H1 (cell line): Measurements from ENCODE around the gene SRGAP3. TPM values are rescaled to one million over a fixed set of nuclear protein-coding genes. Genes with fewer than 3 reads are reported as not detected.

Source experiments
- CBX5 ChIP-seq: fragments of 300-800, 300-1000 bp; sonication (generic); IDR thresholded peaks from 2 replicates; pipeline ENCODE4 v1.7.1; 2016; ENCODE audit warnings: antibody characterized with exemption, low read length, low read depth
- EZH2 ChIP-seq: fragments of 200-600 bp; sonication (generic); IDR thresholded peaks from 2 replicates; pipeline ENCODE4 v1.7.1; 2012; ENCODE audit warnings: low read depth, mild to moderate bottlenecking, moderate library complexity, low read length, inconsistent platforms; ENCODE audit not compliant: severe bottlenecking
- HDAC6 ChIP-seq: IDR thresholded peaks from one replicate; pipeline ENCODE4 v1.7.1; 2012; ENCODE audit warnings: low read depth, mild to moderate bottlenecking, inconsistent platforms, low read length, moderate library complexity
- MAFK ChIP-seq: IDR thresholded peaks from 2 replicates; pipeline ENCODE4 v1.6.1; 2012; ENCODE audit warnings: low read depth, mild to moderate bottlenecking, improper control_type of control experiment, low read length
- SAP30 ChIP-seq: fragments of 300-600 bp; sonication (generic); IDR thresholded peaks from 2 replicates; pipeline ENCODE4 v1.7.1; 2012; ENCODE audit warnings: low read length, moderate library complexity, mild to moderate bottlenecking, inconsistent platforms; ENCODE audit not compliant: insufficient read depth, insufficient replicate concordance
- SP2 ChIP-seq: IDR thresholded peaks from 2 replicates; pipeline ENCODE4 v1.6.1; 2012; ENCODE audit warnings: mild to moderate bottlenecking, low read length, inconsistent platforms
- TBP ChIP-seq: IDR thresholded peaks from 2 replicates; pipeline ENCODE4 v1.6.1; 2011; ENCODE audit warnings: low read depth, low read length, improper control_type of control experiment
- USF2 ChIP-seq: IDR thresholded peaks from 2 replicates; pipeline ENCODE4 v1.6.1; 2011; ENCODE audit warnings: low read length, improper control_type of control experiment
- polyA plus RNA-seq, 7 experiments: library from polyadenylated mRNA; depleted of rRNA in 3 of 7; stranded (reverse) in 5 of 7; unstranded in 2 of 7; fragments of >200 nt in 5 of 7; fragments of 200-250 nt in 2 of 7; gene quantifications; 1 replicate in 5 of 7; 2 replicates in 1 of 7; 4 replicates in 1 of 7; pipeline versions ENCODE4 v1.2.1 to v1.2.3, GENCODE V29; 2011 to 2013; ENCODE audit warnings: missing spikeins in 2 of 7, mixed read lengths in 2 of 7
- total RNA-seq: library from RNA; stranded (reverse); fragmentation: NEBNext Ultra II Directional; extraction: Animal tissue kit (Norgen Biotek cat#: 25700); gene quantifications from 2 replicates; pipeline ENCODE4 v1.2.1, GENCODE V29; 2021
- TF ChIP-seq, protein P1 (sequence below): IDR thresholded peaks from 2 replicates; pipeline ENCODE4 v1.6.1; 2012; ENCODE audit warnings: inconsistent platforms

Gene SRGAP3
- total and polyA plus RNA-seq, 2 of the 8 experiments (the other 6 are each of a cell fraction or from before 2014, with no cell fraction given), result 5.8 to 11.4 TPM

- TF ChIP-seq TBP (no peak), HDAC6 (no peak), SP2 (no peak), MAFK (no peak), CBX5 (no peak), USF2 (no peak), SAP30 (no peak), EZH2 (no peak)
- TF ChIP-seq, protein P1, sequence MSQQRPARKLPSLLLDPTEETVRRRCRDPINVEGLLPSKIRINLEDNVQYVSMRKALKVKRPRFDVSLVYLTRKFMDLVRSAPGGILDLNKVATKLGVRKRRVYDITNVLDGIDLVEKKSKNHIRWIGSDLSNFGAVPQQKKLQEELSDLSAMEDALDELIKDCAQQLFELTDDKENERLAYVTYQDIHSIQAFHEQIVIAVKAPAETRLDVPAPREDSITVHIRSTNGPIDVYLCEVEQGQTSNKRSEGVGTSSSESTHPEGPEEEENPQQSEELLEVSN, result no peak
These were observed 136.4 kb downstream of the SRGAP3 start (continued) for GRCh38 chr3:9113040-9113439.
